H1 (cell line): Measurements from ENCODE around the gene MAST1. TPM values are rescaled to one million over a fixed set of nuclear protein-coding genes. Genes with fewer than 3 reads are reported as not detected.
A peak's percentile ranks its signal among the peaks of the same experiment; 100 is the strongest.

ENCODE experiments used
- CTCF ChIA-PET: fragments of 300-600 bp; sonication (Branson Sonifier 250); formaldehyde crosslinking; loops from one replicate; lab custom pipeline; 2021; ENCODE audit not compliant: partially characterized antibody; lab: Charles Lee
- POLR2A ChIA-PET: fragments of 300-600 bp; sonication (Branson Sonifier 250); formaldehyde crosslinking; loops from one replicate; lab custom pipeline; 2021; ENCODE audit warnings: inconsistent platforms; ENCODE audit not compliant: partially characterized antibody; lab: Charles Lee
- DNase-seq, 2 experiments: peaks; one replicate each; pipeline versions ENCODE4 v3.0.0 to v3.0.0-alpha.2; 2010 to 2022; ENCODE audit warnings: low spot score in 2 of 2, low read depth in 1 of 2, mixed read lengths in 1 of 2
- FAIRE-seq: peaks from 2 replicates; lab custom pipeline; 2011; peaks lifted over from hg19 to GRCh38; lab: Jason Lieb, UNC
- H2AFZ ChIP-seq: 2 replicates; pipeline ENCODE4 v1.8.1; 2012; ENCODE audit warnings: low read length, inconsistent platforms
- H2AK5ac ChIP-seq: 2 replicates; pipeline ENCODE4 v1.6.1; 2013; ENCODE audit warnings: low read depth, low read length
- H2BK120ac ChIP-seq: replicated peaks from 2 replicates; pipeline ENCODE3; 2013; ENCODE audit warnings: low read depth, low read length, inconsistent platforms
- H2BK12ac ChIP-seq: 2 replicates; pipeline ENCODE4 v1.6.1; 2013; ENCODE audit warnings: low read depth, low read length
- H2BK15ac ChIP-seq: 2 replicates; pipeline ENCODE4 v1.6.1; 2013; ENCODE audit warnings: low read length
- H2BK20ac ChIP-seq: 2 replicates; pipeline ENCODE4 v1.6.1; 2013; ENCODE audit warnings: low read length
- H2BK5ac ChIP-seq: 2 replicates; pipeline ENCODE4 v1.6.1; 2013; ENCODE audit warnings: low read depth, low read length
- H3K14ac ChIP-seq: 2 replicates; pipeline ENCODE4 v1.6.1; 2013; ENCODE audit warnings: inconsistent platforms; ENCODE audit not compliant: insufficient read length
- H3K18ac ChIP-seq: 2 replicates; pipeline ENCODE4 v1.6.1; 2013; ENCODE audit warnings: low read length; ENCODE audit errors: extremely low read depth
- H3K23ac ChIP-seq: 2 replicates; pipeline ENCODE4 v1.6.1; 2013; ENCODE audit warnings: inconsistent platforms; ENCODE audit not compliant: insufficient read length
- H3K23me2 ChIP-seq: 2 replicates; pipeline ENCODE4 v1.6.1; 2013; ENCODE audit warnings: low read depth, low read length
- H3K27ac ChIP-seq: 2 replicates; pipeline ENCODE4 v1.6.1; 2011; ENCODE audit warnings: low read depth, low read length, inconsistent platforms
- H3K27me3 ChIP-seq, 4 experiments: replicated peaks in 1 of 4; 1 replicate in 1 of 4; 2 replicates in 3 of 4; pipeline versions ENCODE4 v1.6.1 to v1.8.1; 2011 to 2013; ENCODE audit warnings: low read length in 3 of 4, mild to moderate bottlenecking in 3 of 4, inconsistent platforms in 2 of 4, mixed read lengths in 2 of 4, moderate library complexity in 1 of 4; ENCODE audit not compliant: control insufficient read depth in 3 of 4, insufficient read depth in 3 of 4; ENCODE audit errors: extremely low read depth in 1 of 4
- H3K36me3 ChIP-seq, 4 experiments: 2 replicates each; pipeline versions ENCODE4 v1.6.1 to v1.8.1; 2011 to 2013; ENCODE audit warnings: mild to moderate bottlenecking in 4 of 4, low read length in 3 of 4, moderate library complexity in 2 of 4, control low read depth in 1 of 4, inconsistent platforms in 1 of 4; ENCODE audit not compliant: insufficient read depth in 4 of 4, control insufficient read depth in 2 of 4
- H3K4ac ChIP-seq: replicated peaks from 2 replicates; pipeline ENCODE3; 2013; ENCODE audit warnings: low read length, low read depth, mixed read lengths, inconsistent platforms; ENCODE audit not compliant: insufficient read length
- H3K4me1 ChIP-seq, 4 experiments: replicated peaks in 1 of 4; 1 replicate in 1 of 4; 2 replicates in 3 of 4; pipeline versions ENCODE4 v1.6.1 to v1.8.1; 2011 to 2013; ENCODE audit warnings: low read length in 3 of 4, inconsistent platforms in 2 of 4, mixed read lengths in 1 of 4; ENCODE audit not compliant: insufficient read depth in 4 of 4, control insufficient read depth in 3 of 4
- H3K4me2 ChIP-seq, 2 experiments: 2 replicates each; pipeline versions ENCODE4 v1.6.1 to v1.8.1; 2011 to 2013; ENCODE audit warnings: low read depth in 2 of 2, low read length in 2 of 2, control low read depth in 1 of 2, inconsistent platforms in 1 of 2, mild to moderate bottlenecking in 1 of 2; ENCODE audit not compliant: insufficient read depth in 1 of 2
- H3K4me3 ChIP-seq, 4 experiments: fragments of 200-600, 300-600 bp in 1 of 4; sonication (generic), shearing (Covaris generic), sonication (Bioruptor Twin) in 1 of 4; 2 replicates each; pipeline versions ENCODE4 v1.5.1 to v1.8.1; 2011 to 2016; ENCODE audit warnings: low read length in 4 of 4, low read depth in 3 of 4, control low read depth in 2 of 4, inconsistent platforms in 2 of 4, mild to moderate bottlenecking in 2 of 4, mixed read lengths in 1 of 4, moderate library complexity in 1 of 4; ENCODE audit not compliant: insufficient read depth in 2 of 4; ENCODE audit errors: extremely low read depth in 1 of 4
- H3K56ac ChIP-seq: replicated peaks from 2 replicates; pipeline ENCODE3; 2013; ENCODE audit warnings: low read depth, mild to moderate bottlenecking, mixed read lengths, low read length, inconsistent platforms; ENCODE audit not compliant: insufficient read length
- H3K79me1 ChIP-seq: 2 replicates; pipeline ENCODE4 v1.6.1; 2013; ENCODE audit warnings: low read depth, low read length, control low read depth
- H3K79me2 ChIP-seq, 2 experiments: 2 replicates each; pipeline versions ENCODE4 v1.6.1 to v1.8.1; 2012 to 2013; ENCODE audit warnings: low read length in 2 of 2, mild to moderate bottlenecking in 2 of 2, inconsistent platforms in 1 of 2; ENCODE audit not compliant: insufficient read depth in 2 of 2, control insufficient read depth in 1 of 2
- H3K9ac ChIP-seq, 4 experiments: replicated peaks in 1 of 4; 1 replicate in 1 of 4; 2 replicates in 3 of 4; pipeline versions ENCODE4 v1.6.1 to v1.8.1; 2011 to 2013; ENCODE audit warnings: low read depth in 3 of 4, low read length in 3 of 4, control low read depth in 2 of 4, mild to moderate bottlenecking in 2 of 4, moderate library complexity in 2 of 4, inconsistent platforms in 1 of 4; ENCODE audit errors: extremely low read depth in 1 of 4
- H3K9me3 ChIP-seq, 2 experiments: 2 replicates each; pipeline versions ENCODE4 v1.6.1 to v1.8.1; 2012 to 2013; ENCODE audit warnings: mild to moderate bottlenecking in 2 of 2, moderate library complexity in 2 of 2, control low read depth in 1 of 2, inconsistent platforms in 1 of 2, low read depth in 1 of 2, low read length in 1 of 2, mixed read lengths in 1 of 2; ENCODE audit not compliant: insufficient read depth in 2 of 2
- H4K20me1 ChIP-seq, 2 experiments: replicated peaks in 1 of 2; 2 replicates each; pipeline versions ENCODE3 to v1.8.1; 2011 to 2013; ENCODE audit warnings: inconsistent platforms in 2 of 2, low read length in 2 of 2, mild to moderate bottlenecking in 1 of 2; ENCODE audit not compliant: insufficient read depth in 2 of 2, control insufficient read depth in 1 of 2
- H4K5ac ChIP-seq: 2 replicates; pipeline ENCODE4 v1.6.1; 2013; ENCODE audit warnings: low read length, low read depth, mixed read lengths, inconsistent platforms; ENCODE audit not compliant: insufficient read length
- H4K8ac ChIP-seq: 2 replicates; pipeline ENCODE4 v1.8.0; 2013; ENCODE audit warnings: mild to moderate bottlenecking, moderate library complexity, low read length, inconsistent platforms; ENCODE audit not compliant: insufficient read depth; ENCODE audit errors: extremely low read depth
- H4K91ac ChIP-seq: replicated peaks from 2 replicates; pipeline ENCODE3; 2013; ENCODE audit warnings: low read length, mixed read lengths, inconsistent platforms; ENCODE audit not compliant: insufficient read length
- ATF3 ChIP-seq: IDR thresholded peaks from 2 replicates; pipeline ENCODE4 v1.6.1; 2011; ENCODE audit warnings: low read depth, mild to moderate bottlenecking, low read length; ENCODE audit not compliant: insufficient read depth
- FOSL1 ChIP-seq: IDR thresholded peaks from 2 replicates; pipeline ENCODE4 v1.6.1; 2011; ENCODE audit warnings: mild to moderate bottlenecking, low read depth, low read length, moderate library complexity; ENCODE audit not compliant: insufficient read depth
- HDAC2 ChIP-seq, 2 experiments: fragments of 300-600 bp in 1 of 2; sonication (generic) in 1 of 2; IDR thresholded peaks; 2 replicates each; pipeline ENCODE4 v1.6.1; 2011 to 2012; ENCODE audit warnings: low read depth in 2 of 2, low read length in 2 of 2, mild to moderate bottlenecking in 2 of 2, moderate library complexity in 2 of 2, borderline replicate concordance in 1 of 2, inconsistent platforms in 1 of 2
- JUND ChIP-seq: IDR thresholded peaks from 2 replicates; pipeline ENCODE4 v1.6.1; 2011; ENCODE audit warnings: mild to moderate bottlenecking, improper control_type of control experiment, low read length
- KDM1A ChIP-seq: fragments of 200-600, 300-600 bp; sonication (generic); IDR thresholded peaks from 2 replicates; pipeline ENCODE4 v1.7.1; 2016; ENCODE audit warnings: mild to moderate bottlenecking, low read length, borderline replicate concordance
- NANOG ChIP-seq: IDR thresholded peaks from 2 replicates; pipeline ENCODE4 v1.6.1; 2011; ENCODE audit warnings: low read length, low read depth, mild to moderate bottlenecking, inconsistent platforms; ENCODE audit not compliant: insufficient read depth, poor library complexity, severe bottlenecking
- PHF8 ChIP-seq: fragments of 200-600 bp; sonication (generic); conservative IDR thresholded peaks from 2 replicates; pipeline ENCODE4 v1.7.1; 2012; ENCODE audit warnings: low read depth, mild to moderate bottlenecking, inconsistent platforms, low read length, moderate library complexity
- TBP ChIP-seq: IDR thresholded peaks from 2 replicates; pipeline ENCODE4 v1.6.1; 2011; ENCODE audit warnings: low read depth, low read length, improper control_type of control experiment
- WGBS, 2 experiments: shearing (Covaris generic) in 1 of 2; methylation state at CpG; one replicate each; pipeline versions ENCODE4 v1.1.6 to v1.1.7; 2013 to 2015; ENCODE audit warnings: low lambda C conversion rate in 2 of 2, mixed read lengths in 2 of 2, inconsistent platforms in 1 of 2, low coverage in 1 of 2, missing lambda C conversion rate in 1 of 2; ENCODE audit not compliant: insufficient replicate concordance in 2 of 2, insufficient coverage in 1 of 2, insufficient read length in 1 of 2; ENCODE audit errors: extremely low coverage in 1 of 2, missing lambda C conversion rate in 1 of 2; 5-methylcytosine and 5-hydroxymethylcytosine counted together
- polyA plus RNA-seq, 7 experiments: library from polyadenylated mRNA; depleted of rRNA in 3 of 7; stranded (reverse) in 5 of 7; unstranded in 2 of 7; fragments of >200 nt in 5 of 7; fragments of 200-250 nt in 2 of 7; gene quantifications; 1 replicate in 5 of 7; 2 replicates in 1 of 7; 4 replicates in 1 of 7; pipeline versions ENCODE4 v1.2.1 to v1.2.3, GENCODE V29; 2011 to 2013; ENCODE audit warnings: missing spikeins in 2 of 7, mixed read lengths in 2 of 7
- total RNA-seq: library from RNA; stranded (reverse); fragmentation: NEBNext Ultra II Directional; extraction: Animal tissue kit (Norgen Biotek cat#: 25700); gene quantifications from 2 replicates; pipeline ENCODE4 v1.2.1, GENCODE V29; 2021

The MAST1 gene
- total and polyA plus RNA-seq, 2 of the 8 experiments (the other 6 are each of a cell fraction or from before 2014, with no cell fraction given): 15.6 to 28.3 TPM

- Histone ChIP-seq H4K91ac (peak overlapping the region; percentile 15), H3K4me2 (peak overlapping the region; percentile 74 to 97), H2BK20ac (peak overlapping the region; percentile 82; the same call in 1 of the 2 replicates), H3K23me2 (peaks cover 35% of the 10 kb centered on the region), H3K27ac (peak overlapping the region; percentile 49; the same call in 1 of the 2 replicates), H2AK5ac (no peak overlapping the region), H3K18ac (peak overlapping the region; percentile 85), H2BK12ac (no peak overlapping the region), H3K27me3 (peaks cover 0 to 18% (median 13%) of the 10 kb centered on the region in 4 experiments; a peak in 5 of 7 replicates), H3K23ac (no peak overlapping the region), H2AFZ (no peak overlapping the region), H3K79me1 (no peaks in the 10 kb centered on the region; the same call in 1 of the 2 replicates), H4K8ac (peak overlapping the region; percentile 1; the same call in 1 of the 2 replicates), H3K36me3 (no peaks in the 10 kb centered on the region), H3K4me3 (peak overlapping the region; percentile 36 to 71 (median 53)), H3K56ac (no peak overlapping the region), H3K9me3 (no peaks in the 10 kb centered on the region), H2BK120ac (no peak overlapping the region), H2BK5ac (peak overlapping the region; percentile 60; the same call in 1 of the 2 replicates), H4K5ac (peak overlapping the region; percentile 10), H4K20me1 (peaks cover 0 to 1% of the 10 kb centered on the region in 2 experiments), H3K4me1 (peaks cover 8 to 33% (median 21%) of the 10 kb centered on the region in 4 experiments), H3K79me2 (no peaks in the 10 kb centered on the region), H3K14ac (no peak overlapping the region), H3K9ac (peak overlapping the region in 3 of 4 experiments; percentile 25 to 38 (median 29); a peak in 3 of 7 replicates), H2BK15ac (peak overlapping the region; percentile 23; the same call in 1 of the 2 replicates), H3K4ac (peak overlapping the region; percentile 6)
- no peak for FAIRE-seq
- ChIA-PET CTCF (interaction anchor here (0.5 to 4.5 kb wide), 5 partner anchors 12 to 87 kb away, joined by 3 to 39 read pairs (median 9); partner anchors contain the start of genes PRDX2 and THSD8), POLR2A (interaction anchor here (0.6 to 5.5 kb wide), 12 partner anchors 11 to 90 kb away, joined by 3 to 44 read pairs (median 4); partner anchors contain the start of genes GET3, HOOK2 and TNPO2)
- TF ChIP-seq FOSL1 (no peak), TBP (no peak), NANOG (no peak), PHF8 (0 out of 2 replicates have a peak, but pooled peaks have one; percentile 4), KDM1A (peak; percentile 97), ATF3 (no peak), HDAC2 (IDR thresholded peaks at IDR 0.05; ENCODE audit: borderline replicate concordance in 1 of 2, low read depth in 2 of 2, low read length in 2 of 2) (peak in 1 of 2 experiments; percentile 94; a peak in 1 of 4 replicates), JUND (no peak)
- no peak for DNase-seq
- 12% methylated on average over 28 of the region's 46 CpGs; no CpG with 5 or more reads in 1 of the 2 experiments for WGBS, 2 experiments
These were observed 49.0 kb upstream of the MAST1 start for GRCh38 chr19:12789098-12789903.
